IPS-20b (cell line): ENCODE data around the gene YTHDF1.

Experiments used
- H3K27ac ChIP-seq: one replicate; pipeline ENCODE4 v1.5.1; 2013; ENCODE audit warnings: low read length
- H3K27me3 ChIP-seq: 2 replicates; pipeline ENCODE4 v1.6.1; 2013; ENCODE audit warnings: mild to moderate bottlenecking, low read length, inconsistent platforms; ENCODE audit not compliant: insufficient read depth
- H3K36me3 ChIP-seq: 2 replicates; pipeline ENCODE4 v1.6.1; 2013; ENCODE audit warnings: low read depth, mild to moderate bottlenecking, inconsistent platforms, low read length, moderate library complexity; ENCODE audit not compliant: insufficient read depth
- H3K4me1 ChIP-seq: 2 replicates; pipeline ENCODE4 v1.6.1; 2013; ENCODE audit warnings: mild to moderate bottlenecking, control low read depth, inconsistent platforms, low read length, moderate library complexity; ENCODE audit not compliant: insufficient read depth
- H3K4me3 ChIP-seq: 2 replicates; pipeline ENCODE4 v1.5.1; 2013; ENCODE audit warnings: mild to moderate bottlenecking, low read length, inconsistent platforms
- H3K9ac ChIP-seq: 2 replicates; pipeline ENCODE4 v1.6.1; 2013; ENCODE audit warnings: low read depth, mild to moderate bottlenecking, inconsistent platforms, low read length, moderate library complexity
- H3K9me3 ChIP-seq: 2 replicates; pipeline ENCODE4 v1.6.1; 2013; ENCODE audit warnings: mild to moderate bottlenecking, low read depth, low read length, inconsistent platforms; ENCODE audit not compliant: insufficient read depth

The YTHDF1 gene

GRCh38 chr20:63171991-63172390, 43.9 kb downstream of the YTHDF1 start:
- H3K4me1 ChIP-seq, result peaks cover 13% of the 10 kb centered on the region; the same call in 1 of the 2 replicates
- H3K27me3 ChIP-seq, result peaks cover 76% of the 10 kb centered on the region
- no peak overlapping the region for H3K4me3 ChIP-seq
- no peaks in the 10 kb centered on the region for H3K36me3 ChIP-seq
- no peak overlapping the region for H3K9ac ChIP-seq
- H3K27ac ChIP-seq, result no peak overlapping the region
- no peaks in the 10 kb centered on the region for H3K9me3 ChIP-seq

- H3K4me3 ChIP-seq, result no peak overlapping the region
- no peak overlapping the region for H3K27ac ChIP-seq
- H3K4me1 ChIP-seq, result peaks cover 7% of the 10 kb centered on the region; the same call in 1 of the 2 replicates
- H3K36me3 ChIP-seq, result no peaks in the 10 kb centered on the region
- H3K9me3 ChIP-seq, result no peaks in the 10 kb centered on the region
- no peak overlapping the region for H3K9ac ChIP-seq
- H3K27me3 ChIP-seq, result peaks cover 53% of the 10 kb centered on the region
Measured at GRCh38 chr20:63169681-63170080, 46.2 kb downstream of the YTHDF1 start.

GRCh38 chr20:63168861-63169260, 47.1 kb downstream of the YTHDF1 start:
- no peak overlapping the region for H3K9ac ChIP-seq
- no peak overlapping the region for H3K4me3 ChIP-seq
- no peaks in the 10 kb centered on the region for H3K9me3 ChIP-seq
- H3K4me1 ChIP-seq, result peaks cover 2% of the 10 kb centered on the region; the same call in 1 of the 2 replicates
- H3K27ac ChIP-seq, result no peak overlapping the region
- no peaks in the 10 kb centered on the region for H3K36me3 ChIP-seq
- H3K27me3 ChIP-seq, result peaks cover 45% of the 10 kb centered on the region

GRCh38 chr20:63167918-63168520, 47.9 kb downstream of the YTHDF1 start:
- no peak overlapping the region for H3K27ac ChIP-seq
- no peaks in the 10 kb centered on the region for H3K36me3 ChIP-seq
- no peak overlapping the region for H3K9ac ChIP-seq
- H3K4me3 ChIP-seq, result no peak overlapping the region; the same call in 1 of the 2 replicates
- no peaks in the 10 kb centered on the region for H3K4me1 ChIP-seq
- peaks cover 36% of the 10 kb centered on the region for H3K27me3 ChIP-seq
- no peaks in the 10 kb centered on the region for H3K9me3 ChIP-seq

GRCh38 chr20:63167026-63167917, 48.7 kb downstream of the YTHDF1 start:
- Histone ChIP-seq H3K4me1 (no peaks in the 10 kb centered on the region), H3K27ac (no peak overlapping the region), H3K27me3 (peaks cover 29% of the 10 kb centered on the region)

GRCh38 chr20:63166193-63167020, 49.5 kb downstream of the YTHDF1 start:
- H3K27me3 ChIP-seq, result peaks cover 20% of the 10 kb centered on the region; the same call in 1 of the 2 replicates
- no peak overlapping the region for H3K9ac ChIP-seq
- H3K4me3 ChIP-seq, result no peak overlapping the region
- no peaks in the 10 kb centered on the region for H3K4me1 ChIP-seq
- no peaks in the 10 kb centered on the region for H3K9me3 ChIP-seq
- no peak overlapping the region for H3K27ac ChIP-seq
- H3K36me3 ChIP-seq, result no peaks in the 10 kb centered on the region

More at GRCh38 chr20:63167026-63167917, 48.7 kb downstream of the YTHDF1 start:
- no peaks in the 10 kb centered on the region for H3K36me3 ChIP-seq
- H3K9ac ChIP-seq, result no peak overlapping the region
- H3K4me3 ChIP-seq, result no peak overlapping the region; the same call in 1 of the 2 replicates
- H3K9me3 ChIP-seq, result no peaks in the 10 kb centered on the region

GRCh38 chr20:63165356-63166192, 50.4 kb downstream of the YTHDF1 start:
- Histone ChIP-seq H3K36me3 (no peaks in the 10 kb centered on the region), H3K4me1 (no peaks in the 10 kb centered on the region), H3K9me3 (no peaks in the 10 kb centered on the region), H3K27me3 (peaks cover 12% of the 10 kb centered on the region; the same call in 1 of the 2 replicates), H3K4me3 (no peak overlapping the region), H3K9ac (no peak overlapping the region), H3K27ac (no peak overlapping the region)

GRCh38 chr20:63164484-63165355, 51.2 kb downstream of the YTHDF1 start:
- H3K36me3 ChIP-seq, result no peaks in the 10 kb centered on the region
- H3K4me1 ChIP-seq, result no peaks in the 10 kb centered on the region
- H3K9me3 ChIP-seq, result no peaks in the 10 kb centered on the region
- peaks cover 3% of the 10 kb centered on the region; the same call in 1 of the 2 replicates for H3K27me3 ChIP-seq
- no peak overlapping the region for H3K27ac ChIP-seq
- no peak overlapping the region for H3K4me3 ChIP-seq
- H3K9ac ChIP-seq, result no peak overlapping the region

- H3K4me1 ChIP-seq, result no peaks in the 10 kb centered on the region
- H3K9me3 ChIP-seq, result no peaks in the 10 kb centered on the region
- H3K9ac ChIP-seq, result no peak overlapping the region
Measured at GRCh38 chr20:63163596-63164483, 52.1 kb downstream of the YTHDF1 start.

More at GRCh38 chr20:63163596-63164483, 52.1 kb downstream of the YTHDF1 start:
- no peaks in the 10 kb centered on the region for H3K36me3 ChIP-seq
- H3K4me3 ChIP-seq, result no peak overlapping the region
- no peak overlapping the region for H3K27ac ChIP-seq
- H3K27me3 ChIP-seq, result no peaks in the 10 kb centered on the region
